ENCODE data around the gene ZNF91.
"Not testable (repeated sequence)": the region's sequence is repeated elsewhere in the genome, so short reads cannot be mapped to it uniquely, and the experiment has no call there.

DNA sequence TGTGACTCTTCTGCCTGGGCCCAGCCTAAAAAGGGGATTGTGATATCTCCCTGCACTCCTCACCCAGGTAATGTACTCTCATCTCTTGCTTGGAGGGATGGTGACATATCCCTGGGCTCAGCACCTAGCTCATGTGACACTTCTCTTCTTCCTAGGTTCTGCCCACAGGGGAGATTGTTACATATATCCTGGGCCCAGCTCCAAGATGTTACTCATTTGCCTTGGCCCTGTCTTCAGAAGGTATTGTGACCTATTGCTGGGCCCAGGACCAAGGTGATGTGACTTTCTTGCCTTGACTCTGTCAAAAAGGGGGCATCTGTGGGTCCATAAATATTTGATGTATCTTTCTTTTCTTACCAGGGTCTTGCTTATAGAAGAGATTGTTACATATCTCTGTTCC lies 73.9 kb downstream of the ZNF91 start:
- not testable (repeated sequence) for TF ChIP-seq EZH2 (IDR thresholded peaks at IDR 0.05; ENCODE audit: borderline replicate concordance, insufficient read depth, low read length, poor library complexity, severe bottlenecking); TAF1 (IDR thresholded peaks at IDR 0.05; ENCODE audit: low read depth); EP300 (conservative IDR thresholded peaks at IDR 0.05; ENCODE audit: poor library complexity, severe bottlenecking)
- TF ChIP-seq, protein P1, sequence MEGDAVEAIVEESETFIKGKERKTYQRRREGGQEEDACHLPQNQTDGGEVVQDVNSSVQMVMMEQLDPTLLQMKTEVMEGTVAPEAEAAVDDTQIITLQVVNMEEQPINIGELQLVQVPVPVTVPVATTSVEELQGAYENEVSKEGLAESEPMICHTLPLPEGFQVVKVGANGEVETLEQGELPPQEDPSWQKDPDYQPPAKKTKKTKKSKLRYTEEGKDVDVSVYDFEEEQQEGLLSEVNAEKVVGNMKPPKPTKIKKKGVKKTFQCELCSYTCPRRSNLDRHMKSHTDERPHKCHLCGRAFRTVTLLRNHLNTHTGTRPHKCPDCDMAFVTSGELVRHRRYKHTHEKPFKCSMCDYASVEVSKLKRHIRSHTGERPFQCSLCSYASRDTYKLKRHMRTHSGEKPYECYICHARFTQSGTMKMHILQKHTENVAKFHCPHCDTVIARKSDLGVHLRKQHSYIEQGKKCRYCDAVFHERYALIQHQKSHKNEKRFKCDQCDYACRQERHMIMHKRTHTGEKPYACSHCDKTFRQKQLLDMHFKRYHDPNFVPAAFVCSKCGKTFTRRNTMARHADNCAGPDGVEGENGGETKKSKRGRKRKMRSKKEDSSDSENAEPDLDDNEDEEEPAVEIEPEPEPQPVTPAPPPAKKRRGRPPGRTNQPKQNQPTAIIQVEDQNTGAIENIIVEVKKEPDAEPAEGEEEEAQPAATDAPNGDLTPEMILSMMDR (IDR thresholded peaks at IDR 0.05; ENCODE audit: poor library complexity, severe bottlenecking): not testable (repeated sequence)
